Neural progenitor cell (in vitro differentiated cells): ENCODE results near the gene NCOA1.

ENCODE experiments used
- CTCF ChIP-seq: fragments of 200-600 bp; sonication (generic); IDR thresholded peaks from 2 replicates; pipeline ENCODE4 v1.5.1; 2017; ENCODE audit warnings: antibody characterized with exemption, mild to moderate bottlenecking
- EZH2phosphoT487 ChIP-seq: fragments of 200-600 bp; sonication (generic); IDR thresholded peaks from 2 replicates; pipeline ENCODE4 v1.6.1; 2017; ENCODE audit warnings: antibody characterized with exemption

GRCh38 chr2:24620936-24621335 is 129.9 kb downstream of the NCOA1 start:
- TF ChIP-seq CTCF (no peak), EZH2phosphoT487 (no peak)
